ENCODE measurements around the gene LAIR2. TPM values are rescaled to one million over a fixed set of nuclear protein-coding genes. Genes with fewer than 3 reads are reported as not detected.
A peak's percentile ranks its signal among the peaks of the same experiment; 100 is the strongest.
"Not testable (repeated sequence)": the region's sequence is repeated elsewhere in the genome, so short reads cannot be mapped to it uniquely, and the experiment has no call there.

Gene LAIR2
- polyA plus RNA-seq, 3 donors = 0.38 TPM; not detected in 2

- TF ChIP-seq, protein P1, sequence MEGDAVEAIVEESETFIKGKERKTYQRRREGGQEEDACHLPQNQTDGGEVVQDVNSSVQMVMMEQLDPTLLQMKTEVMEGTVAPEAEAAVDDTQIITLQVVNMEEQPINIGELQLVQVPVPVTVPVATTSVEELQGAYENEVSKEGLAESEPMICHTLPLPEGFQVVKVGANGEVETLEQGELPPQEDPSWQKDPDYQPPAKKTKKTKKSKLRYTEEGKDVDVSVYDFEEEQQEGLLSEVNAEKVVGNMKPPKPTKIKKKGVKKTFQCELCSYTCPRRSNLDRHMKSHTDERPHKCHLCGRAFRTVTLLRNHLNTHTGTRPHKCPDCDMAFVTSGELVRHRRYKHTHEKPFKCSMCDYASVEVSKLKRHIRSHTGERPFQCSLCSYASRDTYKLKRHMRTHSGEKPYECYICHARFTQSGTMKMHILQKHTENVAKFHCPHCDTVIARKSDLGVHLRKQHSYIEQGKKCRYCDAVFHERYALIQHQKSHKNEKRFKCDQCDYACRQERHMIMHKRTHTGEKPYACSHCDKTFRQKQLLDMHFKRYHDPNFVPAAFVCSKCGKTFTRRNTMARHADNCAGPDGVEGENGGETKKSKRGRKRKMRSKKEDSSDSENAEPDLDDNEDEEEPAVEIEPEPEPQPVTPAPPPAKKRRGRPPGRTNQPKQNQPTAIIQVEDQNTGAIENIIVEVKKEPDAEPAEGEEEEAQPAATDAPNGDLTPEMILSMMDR (IDR thresholded peaks at IDR 0.05) = no peak
- Histone ChIP-seq H3K9ac (ENCODE audit: insufficient read depth, low read length, poor library complexity, severe bottlenecking) (no peak overlapping the region), H4K20me1 (ENCODE audit: insufficient read depth, low read length) (no peaks in the 10 kb centered on the region), H3K4me3 (replicated peaks in 1 of 3; ENCODE audit: low read depth in 2 of 3, low read length in 3 of 3) (no peak overlapping the region), H3K79me2 (ENCODE audit: insufficient read depth, low read length) (no peaks in the 10 kb centered on the region), H3K27ac (ENCODE audit: low read depth in 1 of 2, low read length in 2 of 2) (no peak overlapping the region), H3K4me2 (replicated peaks; ENCODE audit: extremely low read depth, low read length, poor library complexity, severe bottlenecking) (no peak overlapping the region), H3K36me3 (replicated peaks in 1 of 2; ENCODE audit: control insufficient read depth in 1 of 2, insufficient read depth in 2 of 2, low read length in 2 of 2) (no peaks in the 10 kb centered on the region), H2AFZ (ENCODE audit: insufficient read depth, low read depth, low read length, poor library complexity, severe bottlenecking) (no peak overlapping the region), H3K27me3 (ENCODE audit: control insufficient read depth in 2 of 2, insufficient read depth in 2 of 2, low read length in 2 of 2) (peaks cover 48 to 94% of the 10 kb centered on the region in 2 donors), H3K4me1 (ENCODE audit: control insufficient read depth in 1 of 2, insufficient read depth in 2 of 2, low read length in 2 of 2) (no peaks in the 10 kb centered on the region), H3K9me3 (replicated peaks in 1 of 2; ENCODE audit: control insufficient read depth in 1 of 2, insufficient read depth in 1 of 2, low read length in 2 of 2) (no peaks in the 10 kb centered on the region)
- H3K36me3 Mint-ChIP-seq = no peaks in the 10 kb centered on the region
- 87% methylated on average over 7 of the region's 9 CpGs for WGBS (ENCODE audit: insufficient coverage)
- peaks cover 88 to 94% (median 94%) of the 10 kb centered on the region in 3 donors for H3K27me3 Mint-ChIP-seq (ENCODE audit: low read depth in 3 of 3)
- H3K4me1 Mint-ChIP-seq = no peaks in the 10 kb centered on the region
- H3K27ac Mint-ChIP-seq = no peak overlapping the region
- peaks cover 0 to 19% (median 4%) of the 10 kb centered on the region in 7 donors for H3K9me3 Mint-ChIP-seq
- no peak for DNase-seq
- intact Hi-C loops (cut with micrococcal nuclease) = loop anchor here (10.0 kb wide), 2 partner anchors 185 to 445 kb away; no protein-coding TSS in a partner anchor
- peak overlapping the region in 1 of 2 donors; percentile 68 for H3K4me3 Mint-ChIP-seq
Observed at GRCh38 chr19:54489766-54490165, 12.9 kb upstream of the LAIR2 start.

GRCh38 chr19:54492568-54492967 is 10.1 kb upstream of the LAIR2 start:
- no peak overlapping the region for H3K27ac ChIP-seq (ENCODE audit: low read depth in 1 of 2, low read length in 2 of 2)
- no peaks in the 10 kb centered on the region for H3K36me3 ChIP-seq (replicated peaks in 1 of 2; ENCODE audit: control insufficient read depth in 1 of 2, insufficient read depth in 2 of 2, low read length in 2 of 2)
- 98% methylated on average over 10 of the region's 18 CpGs for WGBS (ENCODE audit: insufficient coverage)
- no peak overlapping the region for H3K9ac ChIP-seq (ENCODE audit: insufficient read depth, low read length, poor library complexity, severe bottlenecking)
- Mint-ChIP-seq H3K36me3 (no peaks in the 10 kb centered on the region), H3K27me3 (ENCODE audit: low read depth in 3 of 3) (peaks cover 90 to 97% (median 91%) of the 10 kb centered on the region in 3 donors), H3K4me1 (no peaks in the 10 kb centered on the region), H3K27ac (no peak overlapping the region), H3K4me3 (peak overlapping the region in 1 of 2 donors; percentile 90), H3K9me3 (peaks cover 0 to 8% (median 3%) of the 10 kb centered on the region in 7 donors)
- no peaks in the 10 kb centered on the region for H3K4me1 ChIP-seq (ENCODE audit: control insufficient read depth in 1 of 2, insufficient read depth in 2 of 2, low read length in 2 of 2)
- H4K20me1 ChIP-seq (ENCODE audit: insufficient read depth, low read length) = no peaks in the 10 kb centered on the region
- H3K27me3 ChIP-seq (ENCODE audit: control insufficient read depth in 2 of 2, insufficient read depth in 2 of 2, low read length in 2 of 2) = peaks cover 47 to 88% of the 10 kb centered on the region in 2 donors
- H3K4me3 ChIP-seq (replicated peaks in 1 of 3; ENCODE audit: low read depth in 2 of 3, low read length in 3 of 3) = no peak overlapping the region
- H3K79me2 ChIP-seq (ENCODE audit: insufficient read depth, low read length) = no peaks in the 10 kb centered on the region
- H2AFZ ChIP-seq (ENCODE audit: insufficient read depth, low read depth, low read length, poor library complexity, severe bottlenecking) = no peak overlapping the region
- H3K4me2 ChIP-seq (replicated peaks; ENCODE audit: extremely low read depth, low read length, poor library complexity, severe bottlenecking) = no peak overlapping the region
- no peak for DNase-seq
- no peaks in the 10 kb centered on the region for H3K9me3 ChIP-seq (replicated peaks in 1 of 2; ENCODE audit: control insufficient read depth in 1 of 2, insufficient read depth in 1 of 2, low read length in 2 of 2)
- TF ChIP-seq, protein P1 (IDR thresholded peaks at IDR 0.05) = no peak
- intact Hi-C loops (cut with micrococcal nuclease) = loop anchor here in 1 of 2 donors (10.0 kb wide), 1 partner anchor 442 kb away; no protein-coding TSS in a partner anchor

- not testable (repeated sequence) for H4K20me1 ChIP-seq (ENCODE audit: insufficient read depth, low read length); H2AFZ ChIP-seq (ENCODE audit: insufficient read depth, low read depth, low read length, poor library complexity, severe bottlenecking); H3K27ac ChIP-seq (ENCODE audit: low read depth in 1 of 2, low read length in 2 of 2); H3K36me3 ChIP-seq (replicated peaks in 1 of 2; ENCODE audit: control insufficient read depth in 1 of 2, insufficient read depth in 2 of 2, low read length in 2 of 2); H3K9ac ChIP-seq (ENCODE audit: insufficient read depth, low read length, poor library complexity, severe bottlenecking); H3K36me3 Mint-ChIP-seq; H3K9me3 Mint-ChIP-seq; H3K79me2 ChIP-seq (ENCODE audit: insufficient read depth, low read length); H3K4me3 ChIP-seq (replicated peaks in 1 of 3; ENCODE audit: low read depth in 2 of 3, low read length in 3 of 3); H3K4me1 ChIP-seq (ENCODE audit: control insufficient read depth in 1 of 2, insufficient read depth in 2 of 2, low read length in 2 of 2); H3K4me2 ChIP-seq (replicated peaks; ENCODE audit: extremely low read depth, low read length, poor library complexity, severe bottlenecking); H3K4me1 Mint-ChIP-seq; H3K9me3 ChIP-seq (replicated peaks in 1 of 2; ENCODE audit: control insufficient read depth in 1 of 2, insufficient read depth in 1 of 2, low read length in 2 of 2); DNase-seq
- intact Hi-C loops (cut with micrococcal nuclease) = loop anchor here in 1 of 2 donors (10.0 kb wide), 1 partner anchor 442 kb away; no protein-coding TSS in a partner anchor
- H3K27me3 ChIP-seq (ENCODE audit: control insufficient read depth in 2 of 2, insufficient read depth in 2 of 2, low read length in 2 of 2) = peaks cover 47 to 86% of the 10 kb centered on the region in 2 donors
- peak overlapping the region in 1 of 2 donors; percentile 90 for H3K4me3 Mint-ChIP-seq
- peak overlapping the region in 1 of 7 donors; percentile 68 for H3K27ac Mint-ChIP-seq
- H3K27me3 Mint-ChIP-seq (ENCODE audit: low read depth in 3 of 3) = peaks cover 89 to 97% (median 91%) of the 10 kb centered on the region in 3 donors
- WGBS (ENCODE audit: insufficient coverage) = 96% methylated on average over 4 of the region's 5 CpGs
Observed at GRCh38 chr19:54493056-54493455, 9.6 kb upstream of the LAIR2 start.
